H1 (cell line): ENCODE data around the gene AOPEP. TPM values are rescaled to one million over a fixed set of nuclear protein-coding genes. Genes with fewer than 3 reads are reported as not detected.

Source experiments
- ATF2 ChIP-seq: IDR thresholded peaks from 2 replicates; pipeline ENCODE4 v1.6.1; 2012; ENCODE audit warnings: low read length, inconsistent platforms
- CHD2 ChIP-seq: IDR thresholded peaks from 2 replicates; pipeline ENCODE4 v1.6.1; 2012; ENCODE audit warnings: low read length, improper control_type of control experiment
- CREB1 ChIP-seq: IDR thresholded peaks from 2 replicates; pipeline ENCODE4 v1.6.1; 2012; ENCODE audit warnings: inconsistent platforms
- HDAC2 ChIP-seq, 2 experiments: fragments of 300-600 bp in 1 of 2; sonication (generic) in 1 of 2; IDR thresholded peaks; 2 replicates each; pipeline ENCODE4 v1.6.1; 2011 to 2012; ENCODE audit warnings: low read depth in 2 of 2, low read length in 2 of 2, mild to moderate bottlenecking in 2 of 2, moderate library complexity in 2 of 2, borderline replicate concordance in 1 of 2, inconsistent platforms in 1 of 2
- POLR2AphosphoS5 ChIP-seq: IDR thresholded peaks from 2 replicates; pipeline ENCODE4 v1.6.1; 2011; ENCODE audit warnings: low read depth, low read length
- RXRA ChIP-seq: IDR thresholded peaks from 2 replicates; pipeline ENCODE4 v1.6.1; 2011; ENCODE audit warnings: low read depth, mild to moderate bottlenecking, low read length, moderate library complexity; ENCODE audit not compliant: insufficient read depth
- SIX5 ChIP-seq: IDR thresholded peaks from 2 replicates; pipeline ENCODE4 v1.6.1; 2011; ENCODE audit warnings: mild to moderate bottlenecking, low read depth, low read length
- USF2 ChIP-seq: IDR thresholded peaks from 2 replicates; pipeline ENCODE4 v1.6.1; 2011; ENCODE audit warnings: low read length, improper control_type of control experiment
- polyA plus RNA-seq, 7 experiments: library from polyadenylated mRNA; depleted of rRNA in 3 of 7; stranded (reverse) in 5 of 7; unstranded in 2 of 7; fragments of >200 nt in 5 of 7; fragments of 200-250 nt in 2 of 7; gene quantifications; 1 replicate in 5 of 7; 2 replicates in 1 of 7; 4 replicates in 1 of 7; pipeline versions ENCODE4 v1.2.1 to v1.2.3, GENCODE V29; 2011 to 2013; ENCODE audit warnings: missing spikeins in 2 of 7, mixed read lengths in 2 of 7
- total RNA-seq: library from RNA; stranded (reverse); fragmentation: NEBNext Ultra II Directional; extraction: Animal tissue kit (Norgen Biotek cat#: 25700); gene quantifications from 2 replicates; pipeline ENCODE4 v1.2.1, GENCODE V29; 2021

AOPEP gene
- total and polyA plus RNA-seq, 2 of the 8 experiments (the other 6 are each of a cell fraction or from before 2014, with no cell fraction given), result 6.1 to 14.3 TPM

GRCh38 chr9:95102001-95102433, 375.5 kb downstream of the AOPEP start (continued):
- TF ChIP-seq HDAC2 (IDR thresholded peaks at IDR 0.05; ENCODE audit: borderline replicate concordance in 1 of 2, low read depth in 2 of 2, low read length in 2 of 2), result no peak
- no peak for TF ChIP-seq CHD2
- no peak for TF ChIP-seq SIX5
- no peak for TF ChIP-seq USF2
- TF ChIP-seq RXRA, result no peak
- no peak for TF ChIP-seq POLR2AphosphoS5
- no peak for TF ChIP-seq ATF2
- no peak for TF ChIP-seq CREB1
